ENCODE measurements around the gene SPEG.

The SPEG gene

GRCh38 chr2:219400562-219400961 lies 34.1 kb upstream of the SPEG start:
- H3K27ac ChIP-seq = no peak overlapping the region
- no peak for TF ChIP-seq ZFX (IDR thresholded peaks at IDR 0.05)
- TF ChIP-seq, protein P1, sequence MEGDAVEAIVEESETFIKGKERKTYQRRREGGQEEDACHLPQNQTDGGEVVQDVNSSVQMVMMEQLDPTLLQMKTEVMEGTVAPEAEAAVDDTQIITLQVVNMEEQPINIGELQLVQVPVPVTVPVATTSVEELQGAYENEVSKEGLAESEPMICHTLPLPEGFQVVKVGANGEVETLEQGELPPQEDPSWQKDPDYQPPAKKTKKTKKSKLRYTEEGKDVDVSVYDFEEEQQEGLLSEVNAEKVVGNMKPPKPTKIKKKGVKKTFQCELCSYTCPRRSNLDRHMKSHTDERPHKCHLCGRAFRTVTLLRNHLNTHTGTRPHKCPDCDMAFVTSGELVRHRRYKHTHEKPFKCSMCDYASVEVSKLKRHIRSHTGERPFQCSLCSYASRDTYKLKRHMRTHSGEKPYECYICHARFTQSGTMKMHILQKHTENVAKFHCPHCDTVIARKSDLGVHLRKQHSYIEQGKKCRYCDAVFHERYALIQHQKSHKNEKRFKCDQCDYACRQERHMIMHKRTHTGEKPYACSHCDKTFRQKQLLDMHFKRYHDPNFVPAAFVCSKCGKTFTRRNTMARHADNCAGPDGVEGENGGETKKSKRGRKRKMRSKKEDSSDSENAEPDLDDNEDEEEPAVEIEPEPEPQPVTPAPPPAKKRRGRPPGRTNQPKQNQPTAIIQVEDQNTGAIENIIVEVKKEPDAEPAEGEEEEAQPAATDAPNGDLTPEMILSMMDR (conservative IDR thresholded peaks at IDR 0.05) = no peak

- TF ChIP-seq, protein P1 (conservative IDR thresholded peaks at IDR 0.05) = no peak
- TF ChIP-seq ZFX (IDR thresholded peaks at IDR 0.05) = no peak
- no peak overlapping the region for H3K27ac ChIP-seq
Measured at GRCh38 chr2:219401606-219402005, 33.0 kb upstream of the SPEG start.

DNA sequence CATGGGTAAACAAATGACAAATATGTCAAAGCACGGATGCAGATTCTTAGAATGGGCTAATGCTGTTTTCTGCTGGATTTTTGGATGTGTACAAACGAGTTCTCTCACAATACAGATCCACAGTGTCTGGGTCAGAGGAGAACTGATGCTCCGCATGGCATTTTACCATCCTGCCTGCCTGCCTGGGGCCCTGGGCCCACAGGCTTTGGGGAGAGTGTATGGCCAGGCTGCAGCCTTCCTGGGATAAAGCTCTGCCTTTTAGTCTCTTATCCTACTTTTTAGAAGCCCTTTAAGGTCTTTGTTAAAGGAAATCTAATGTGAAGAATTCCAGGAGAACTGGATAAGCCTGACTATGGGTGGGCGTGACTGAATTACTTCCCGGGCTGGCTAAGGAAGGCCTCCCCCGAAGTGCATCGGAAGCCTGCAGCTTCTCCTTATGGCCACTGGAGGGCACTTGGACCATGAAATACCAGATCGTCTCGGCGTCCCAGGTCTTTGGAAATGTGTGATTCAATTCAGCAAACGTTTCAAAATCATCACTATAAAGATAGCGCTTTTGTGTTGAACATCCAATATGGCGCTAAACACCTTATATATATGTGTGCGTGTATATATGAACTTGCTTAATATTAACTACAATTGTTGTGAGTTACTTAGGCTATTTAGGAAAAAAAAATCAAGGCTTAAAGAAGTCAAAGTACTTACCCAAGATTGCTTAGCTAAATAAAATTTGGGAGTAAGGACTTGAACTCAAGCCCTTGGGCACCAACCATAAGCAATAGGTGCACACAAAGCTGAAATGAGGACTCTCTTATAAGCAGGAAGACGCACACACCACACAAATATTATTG lies 31.8 kb upstream of the SPEG start:
- TF ChIP-seq ZFX (IDR thresholded peaks at IDR 0.05) = no peak
- TF ChIP-seq, protein P1 (conservative IDR thresholded peaks at IDR 0.05) = peak; percentile 92
- H3K27ac ChIP-seq = no peak overlapping the region

GRCh38 chr2:219403861-219404260 lies 30.8 kb upstream of the SPEG start:
- no peak for TF ChIP-seq ZFX (IDR thresholded peaks at IDR 0.05)
- TF ChIP-seq, protein P1 (conservative IDR thresholded peaks at IDR 0.05) = no peak
- no peak overlapping the region for H3K27ac ChIP-seq

GRCh38 chr2:219404291-219404910 lies 30.2 kb upstream of the SPEG start:
- TF ChIP-seq ZFX (IDR thresholded peaks at IDR 0.05) = no peak
- TF ChIP-seq, protein P1 (conservative IDR thresholded peaks at IDR 0.05) = no peak
- no peak overlapping the region for H3K27ac ChIP-seq

- TF ChIP-seq, protein P1 (conservative IDR thresholded peaks at IDR 0.05) = no peak
- no peak for TF ChIP-seq ZFX (IDR thresholded peaks at IDR 0.05)
- H3K27ac ChIP-seq = no peak overlapping the region
Measured at GRCh38 chr2:219404954-219405353, 29.7 kb upstream of the SPEG start.

- TF ChIP-seq, protein P1 (conservative IDR thresholded peaks at IDR 0.05) = no peak
- no peak for TF ChIP-seq ZFX (IDR thresholded peaks at IDR 0.05)
- no peak overlapping the region for H3K27ac ChIP-seq
Measured at GRCh38 chr2:219405451-219405850, 29.2 kb upstream of the SPEG start.

Measured in C4-2B (cell line).